Lower leg skin (tissue), 3 donors: ENCODE data around the gene KBTBD3.

Experiments used
- POLR2A ChIP-seq, 2 donors: fragments of 450-650 bp; IDR thresholded peaks; one replicate each; pipeline ENCODE4 v1.6.1; 2016 to 2017; ENCODE audit warnings: antibody characterized with exemption in 2 of 2, mild to moderate bottlenecking in 1 of 2, moderate library complexity in 1 of 2
- TF ChIP-seq, protein P1 (sequence below), 3 donors: fragments of 450-650 bp; IDR thresholded peaks; one replicate each; pipeline ENCODE4 v1.5.1; 2016; ENCODE audit warnings: antibody characterized with exemption in 3 of 3, mild to moderate bottlenecking in 3 of 3, moderate library complexity in 2 of 3

DNA sequence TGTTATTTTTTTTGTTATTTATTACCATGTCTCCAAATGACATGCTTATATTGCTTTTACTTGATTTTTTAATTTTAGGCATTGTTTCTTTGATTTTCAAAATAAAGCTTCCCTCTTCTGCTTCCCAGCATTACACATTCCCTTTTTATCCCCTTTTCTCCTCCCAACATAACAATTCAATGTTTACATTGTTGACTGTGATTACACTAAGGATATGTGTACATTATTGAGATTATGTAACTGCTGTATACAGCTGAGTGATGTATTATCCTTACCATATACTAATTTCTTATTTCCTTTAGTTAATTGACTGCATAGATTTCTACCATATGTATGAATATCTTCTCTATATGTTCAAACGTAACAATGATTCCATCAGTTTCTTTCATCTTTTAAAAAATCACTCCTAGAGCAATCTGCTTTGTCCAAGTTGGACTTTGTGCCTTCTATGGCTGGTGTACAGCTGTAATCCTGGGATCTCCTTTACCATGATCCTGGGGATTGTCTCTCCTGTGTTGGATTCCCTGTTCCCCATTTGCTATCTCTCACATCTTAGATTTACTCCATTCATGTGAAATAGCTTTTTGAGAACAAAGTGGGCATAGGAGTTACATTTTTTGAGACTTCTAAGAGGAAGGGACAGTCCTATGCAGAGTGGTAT lies 21.9 kb upstream of the KBTBD3 start:
- TF ChIP-seq, protein P1, sequence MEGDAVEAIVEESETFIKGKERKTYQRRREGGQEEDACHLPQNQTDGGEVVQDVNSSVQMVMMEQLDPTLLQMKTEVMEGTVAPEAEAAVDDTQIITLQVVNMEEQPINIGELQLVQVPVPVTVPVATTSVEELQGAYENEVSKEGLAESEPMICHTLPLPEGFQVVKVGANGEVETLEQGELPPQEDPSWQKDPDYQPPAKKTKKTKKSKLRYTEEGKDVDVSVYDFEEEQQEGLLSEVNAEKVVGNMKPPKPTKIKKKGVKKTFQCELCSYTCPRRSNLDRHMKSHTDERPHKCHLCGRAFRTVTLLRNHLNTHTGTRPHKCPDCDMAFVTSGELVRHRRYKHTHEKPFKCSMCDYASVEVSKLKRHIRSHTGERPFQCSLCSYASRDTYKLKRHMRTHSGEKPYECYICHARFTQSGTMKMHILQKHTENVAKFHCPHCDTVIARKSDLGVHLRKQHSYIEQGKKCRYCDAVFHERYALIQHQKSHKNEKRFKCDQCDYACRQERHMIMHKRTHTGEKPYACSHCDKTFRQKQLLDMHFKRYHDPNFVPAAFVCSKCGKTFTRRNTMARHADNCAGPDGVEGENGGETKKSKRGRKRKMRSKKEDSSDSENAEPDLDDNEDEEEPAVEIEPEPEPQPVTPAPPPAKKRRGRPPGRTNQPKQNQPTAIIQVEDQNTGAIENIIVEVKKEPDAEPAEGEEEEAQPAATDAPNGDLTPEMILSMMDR (IDR thresholded peaks at IDR 0.05), result no peak
- no peak for TF ChIP-seq POLR2A (IDR thresholded peaks at IDR 0.05)
